SK-N-SH treated with all-trans-retinoic acid at 6 μM for 48 hours (cell line): Measurements from ENCODE around the gene SRGAP2B.
"Not testable (repeated sequence)": the region's sequence is repeated elsewhere in the genome, so short reads cannot be mapped to it uniquely, and the experiment has no call there.

Experiments
- CSDC2 ChIP-seq: fragments of 250-450 bp; sonication (Bioruptor Pico); IDR thresholded peaks from 2 replicates; pipeline ENCODE4 v1.5.0; 2020; ENCODE audit warnings: mild to moderate bottlenecking, moderate library complexity
- TF ChIP-seq, protein P1 (sequence below): fragments of 250-450 bp; sonication (Bioruptor Pico); IDR thresholded peaks from 2 replicates; pipeline ENCODE4 v1.5.1; 2020; ENCODE audit warnings: low read depth, mild to moderate bottlenecking, moderate library complexity
- TF ChIP-seq, protein P2 (sequence below): fragments of 250-450 bp; sonication (Bioruptor Pico); IDR thresholded peaks from 2 replicates; pipeline ENCODE4 v1.8.0; 2020; ENCODE audit warnings: mild to moderate bottlenecking, moderate library complexity, borderline replicate concordance

DNA sequence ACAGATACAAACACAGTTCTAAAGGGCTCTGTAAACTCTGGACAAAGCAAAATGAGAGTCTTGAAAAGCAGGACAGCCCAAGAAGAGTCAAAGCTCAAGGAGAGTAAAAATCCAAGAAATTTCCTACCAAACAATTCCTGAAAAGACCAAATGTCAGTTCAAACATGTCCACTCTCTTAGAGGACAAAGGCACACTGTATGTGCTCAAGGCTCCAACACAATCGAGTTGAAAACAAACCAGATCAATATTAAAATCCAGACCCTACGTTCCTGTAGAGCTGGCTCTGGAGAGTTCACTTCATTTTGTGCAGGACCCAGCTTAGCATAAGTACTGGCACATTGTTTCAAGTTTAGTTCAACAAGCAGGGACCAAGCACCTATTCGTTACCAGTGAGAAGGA, 90.0 kb downstream of the SRGAP2B start:
- not testable (repeated sequence) for TF ChIP-seq CSDC2
- TF ChIP-seq, protein P1, sequence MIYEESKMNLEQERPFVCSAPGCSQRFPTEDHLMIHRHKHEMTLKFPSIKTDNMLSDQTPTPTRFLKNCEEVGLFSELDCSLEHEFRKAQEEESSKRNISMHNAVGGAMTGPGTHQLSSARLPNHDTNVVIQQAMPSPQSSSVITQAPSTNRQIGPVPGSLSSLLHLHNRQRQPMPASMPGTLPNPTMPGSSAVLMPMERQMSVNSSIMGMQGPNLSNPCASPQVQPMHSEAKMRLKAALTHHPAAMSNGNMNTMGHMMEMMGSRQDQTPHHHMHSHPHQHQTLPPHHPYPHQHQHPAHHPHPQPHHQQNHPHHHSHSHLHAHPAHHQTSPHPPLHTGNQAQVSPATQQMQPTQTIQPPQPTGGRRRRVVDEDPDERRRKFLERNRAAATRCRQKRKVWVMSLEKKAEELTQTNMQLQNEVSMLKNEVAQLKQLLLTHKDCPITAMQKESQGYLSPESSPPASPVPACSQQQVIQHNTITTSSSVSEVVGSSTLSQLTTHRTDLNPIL (CRISPR knock-in tag), result not testable (repeated sequence)
- TF ChIP-seq, protein P2, sequence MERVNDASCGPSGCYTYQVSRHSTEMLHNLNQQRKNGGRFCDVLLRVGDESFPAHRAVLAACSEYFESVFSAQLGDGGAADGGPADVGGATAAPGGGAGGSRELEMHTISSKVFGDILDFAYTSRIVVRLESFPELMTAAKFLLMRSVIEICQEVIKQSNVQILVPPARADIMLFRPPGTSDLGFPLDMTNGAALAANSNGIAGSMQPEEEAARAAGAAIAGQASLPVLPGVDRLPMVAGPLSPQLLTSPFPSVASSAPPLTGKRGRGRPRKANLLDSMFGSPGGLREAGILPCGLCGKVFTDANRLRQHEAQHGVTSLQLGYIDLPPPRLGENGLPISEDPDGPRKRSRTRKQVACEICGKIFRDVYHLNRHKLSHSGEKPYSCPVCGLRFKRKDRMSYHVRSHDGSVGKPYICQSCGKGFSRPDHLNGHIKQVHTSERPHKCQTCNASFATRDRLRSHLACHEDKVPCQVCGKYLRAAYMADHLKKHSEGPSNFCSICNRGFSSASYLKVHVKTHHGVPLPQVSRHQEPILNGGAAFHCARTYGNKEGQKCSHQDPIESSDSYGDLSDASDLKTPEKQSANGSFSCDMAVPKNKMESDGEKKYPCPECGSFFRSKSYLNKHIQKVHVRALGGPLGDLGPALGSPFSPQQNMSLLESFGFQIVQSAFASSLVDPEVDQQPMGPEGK (CRISPR knock-in tag), result not testable (repeated sequence)
